DND-41 (cell line): Measurements from ENCODE around the gene UBE3C.
"Not testable (repeated sequence)": the region's sequence is repeated elsewhere in the genome, so short reads cannot be mapped to it uniquely, and the experiment has no call there.

Experiments used
- ATAC-seq: fragments of 200-7000 bp; cut with Tn5 transposase; 3 replicates; pipeline ENCODE4 v1.9.1; 2021; ENCODE audit warnings: low read depth; ENCODE audit not compliant: insufficient read depth
- DNase-seq: peaks from one replicate; pipeline ENCODE4 v3.0.0-alpha.2; 2020
- H2AFZ ChIP-seq: 2 replicates; pipeline ENCODE4 v1.6.0; 2012; ENCODE audit warnings: low read depth, low read length
- H3K27ac ChIP-seq: 2 replicates; pipeline ENCODE4 v1.5.1; 2012; ENCODE audit warnings: low read length, inconsistent platforms
- H3K27me3 ChIP-seq: fragments of 200-600 bp; sonication (generic); 2 replicates; pipeline ENCODE4 v1.6.0; 2012; ENCODE audit warnings: low read length, mild to moderate bottlenecking, inconsistent platforms; ENCODE audit not compliant: insufficient read depth, poor library complexity
- H3K36me3 ChIP-seq: 2 replicates; pipeline ENCODE4 v1.5.1; 2012; ENCODE audit warnings: low read length, inconsistent platforms; ENCODE audit not compliant: insufficient read depth
- H3K4me1 ChIP-seq: 2 replicates; pipeline ENCODE4 v1.5.1; 2012; ENCODE audit warnings: mild to moderate bottlenecking, low read length; ENCODE audit not compliant: insufficient read depth
- H3K4me2 ChIP-seq: 2 replicates; pipeline ENCODE4 v1.6.0; 2012; ENCODE audit warnings: mild to moderate bottlenecking, moderate library complexity, low read length, inconsistent platforms; ENCODE audit not compliant: insufficient read depth
- H3K4me3 ChIP-seq, 2 experiments: fragments of 200-600 bp in 1 of 2; shearing (Covaris generic) in 1 of 2; 2 replicates each; pipeline ENCODE4 v1.5.1; 2012 to 2016; ENCODE audit warnings: inconsistent platforms in 2 of 2, low read length in 2 of 2, mild to moderate bottlenecking in 2 of 2, low read depth in 1 of 2, moderate library complexity in 1 of 2
- H3K79me2 ChIP-seq: 2 replicates; pipeline ENCODE4 v1.6.0; 2012; ENCODE audit warnings: low read length, inconsistent platforms; ENCODE audit not compliant: insufficient read depth
- H3K9ac ChIP-seq: 2 replicates; pipeline ENCODE4 v1.6.0; 2012; ENCODE audit warnings: low read depth, mild to moderate bottlenecking, inconsistent platforms, low read length, moderate library complexity
- H3K9me3 ChIP-seq: 2 replicates; pipeline ENCODE4 v1.5.1; 2012; ENCODE audit warnings: low read length, moderate library complexity, mild to moderate bottlenecking, inconsistent platforms; ENCODE audit not compliant: insufficient read depth, severe bottlenecking
- H4K20me1 ChIP-seq: 2 replicates; pipeline ENCODE4 v1.6.0; 2012; ENCODE audit warnings: low read length; ENCODE audit not compliant: insufficient read depth
- EZH2 ChIP-seq: IDR thresholded peaks from 3 replicates; pipeline ENCODE4 v1.6.1; 2012; ENCODE audit warnings: borderline replicate concordance, low read depth, mild to moderate bottlenecking, moderate library complexity, low read length, inconsistent platforms; ENCODE audit not compliant: severe bottlenecking
- TF ChIP-seq, protein P1 (sequence below): IDR thresholded peaks from 2 replicates; pipeline ENCODE4 v1.5.1; 2012; ENCODE audit warnings: borderline replicate concordance, low read length, moderate library complexity, mild to moderate bottlenecking; ENCODE audit not compliant: poor library complexity, severe bottlenecking; ENCODE audit errors: extremely low read depth

Gene UBE3C

DNA sequence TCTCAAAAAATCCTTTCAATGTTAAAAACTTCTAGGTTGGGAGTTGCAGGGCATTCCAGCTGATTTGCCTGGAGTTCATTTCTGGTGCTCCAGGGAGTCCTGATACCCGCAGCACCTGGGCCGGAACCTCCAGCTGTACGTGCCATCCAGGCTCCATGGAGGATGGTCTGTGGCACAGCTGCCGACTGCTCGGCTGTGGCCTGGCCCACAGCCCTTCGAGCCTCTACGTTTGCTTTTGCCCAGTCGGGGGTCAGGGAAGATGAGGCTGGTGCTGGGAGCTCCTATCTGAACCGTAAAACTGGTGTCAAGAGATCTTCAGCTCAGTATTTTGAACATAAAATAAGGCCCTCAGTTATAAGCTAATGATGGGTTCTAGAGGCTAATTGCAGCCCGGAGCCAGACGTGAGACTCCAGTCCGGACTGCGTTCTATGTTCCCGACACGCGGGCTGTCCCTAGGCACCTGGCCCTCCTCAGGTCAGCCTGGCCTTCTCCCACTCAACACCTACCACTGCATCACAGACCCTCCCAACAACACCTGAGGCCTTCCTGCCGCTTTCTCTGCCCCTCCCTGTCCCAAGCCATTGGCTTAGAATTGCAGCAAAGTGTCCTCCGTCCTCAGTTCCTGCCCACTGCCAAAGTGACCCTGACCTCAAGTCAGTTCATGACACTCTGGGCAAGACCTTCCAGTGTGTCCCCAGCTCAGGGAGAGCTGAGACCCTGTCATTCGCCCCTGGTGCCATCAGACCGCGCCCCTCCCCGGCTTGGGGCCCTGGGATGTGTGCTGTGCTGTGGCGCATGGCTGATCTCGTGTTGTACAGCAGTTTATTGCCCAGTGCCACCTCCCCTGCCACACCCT lies 133.9 kb downstream of the UBE3C start:
- Histone ChIP-seq H3K4me3 (no peak overlapping the region), H3K27ac (no peak overlapping the region), H3K9me3 (no peaks in the 10 kb centered on the region), H4K20me1 (peaks cover 4% of the 10 kb centered on the region), H3K4me2 (no peak overlapping the region), H3K27me3 (no peaks in the 10 kb centered on the region), H3K36me3 (peaks cover 38% of the 10 kb centered on the region), H3K9ac (no peak overlapping the region), H3K4me1 (peaks cover 7% of the 10 kb centered on the region; the same call in 1 of the 2 replicates), H3K79me2 (no peaks in the 10 kb centered on the region), H2AFZ (no peak overlapping the region)
- DNase-seq = no peak
- peak; percentile 13; the same call in 2 of the 3 replicates for ATAC-seq
- TF ChIP-seq, protein P1, sequence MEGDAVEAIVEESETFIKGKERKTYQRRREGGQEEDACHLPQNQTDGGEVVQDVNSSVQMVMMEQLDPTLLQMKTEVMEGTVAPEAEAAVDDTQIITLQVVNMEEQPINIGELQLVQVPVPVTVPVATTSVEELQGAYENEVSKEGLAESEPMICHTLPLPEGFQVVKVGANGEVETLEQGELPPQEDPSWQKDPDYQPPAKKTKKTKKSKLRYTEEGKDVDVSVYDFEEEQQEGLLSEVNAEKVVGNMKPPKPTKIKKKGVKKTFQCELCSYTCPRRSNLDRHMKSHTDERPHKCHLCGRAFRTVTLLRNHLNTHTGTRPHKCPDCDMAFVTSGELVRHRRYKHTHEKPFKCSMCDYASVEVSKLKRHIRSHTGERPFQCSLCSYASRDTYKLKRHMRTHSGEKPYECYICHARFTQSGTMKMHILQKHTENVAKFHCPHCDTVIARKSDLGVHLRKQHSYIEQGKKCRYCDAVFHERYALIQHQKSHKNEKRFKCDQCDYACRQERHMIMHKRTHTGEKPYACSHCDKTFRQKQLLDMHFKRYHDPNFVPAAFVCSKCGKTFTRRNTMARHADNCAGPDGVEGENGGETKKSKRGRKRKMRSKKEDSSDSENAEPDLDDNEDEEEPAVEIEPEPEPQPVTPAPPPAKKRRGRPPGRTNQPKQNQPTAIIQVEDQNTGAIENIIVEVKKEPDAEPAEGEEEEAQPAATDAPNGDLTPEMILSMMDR = no peak
- no peak for TF ChIP-seq EZH2

DNA sequence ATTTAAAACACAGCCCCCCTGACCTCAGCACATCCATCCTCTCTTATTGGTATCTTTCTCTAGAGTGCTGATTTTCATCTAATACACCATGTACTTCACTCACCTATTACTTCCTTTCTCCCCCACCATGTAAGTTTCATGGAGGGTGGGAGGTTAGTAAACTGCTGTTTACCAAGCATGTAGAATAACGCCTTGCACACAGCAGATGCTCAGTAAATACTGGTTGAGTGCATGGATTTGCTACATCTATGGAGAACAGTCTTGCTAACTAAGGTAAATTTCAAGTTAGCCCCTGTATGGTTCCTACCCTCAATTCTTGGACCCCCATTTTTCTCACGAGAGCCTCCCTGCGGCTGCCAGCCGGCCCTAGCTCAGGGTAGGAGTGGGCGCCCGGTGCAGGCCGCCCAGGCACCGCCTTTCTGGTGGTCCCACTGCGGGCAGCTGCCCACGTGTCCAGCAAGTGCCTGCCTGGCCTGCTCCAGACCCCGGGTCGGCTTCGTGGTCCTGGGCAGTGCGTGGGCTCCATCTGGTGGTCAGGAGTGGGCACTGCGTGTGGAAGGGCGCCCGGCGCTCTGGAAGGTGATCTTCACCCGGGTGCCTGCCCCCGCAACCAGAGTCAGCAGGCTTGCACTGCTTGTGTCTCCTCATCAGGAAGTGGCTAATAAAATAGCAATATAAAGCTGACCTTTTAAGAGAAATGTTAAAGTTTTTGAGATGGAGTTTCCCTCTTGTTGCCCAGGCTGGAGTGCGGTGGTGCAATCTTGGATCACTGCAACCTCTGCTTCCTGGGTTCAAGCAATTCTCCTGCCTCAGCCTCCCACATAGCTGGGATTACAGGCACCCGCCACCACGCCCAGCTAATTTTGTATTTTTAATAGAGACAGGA lies 134.7 kb downstream of the UBE3C start:
- Histone ChIP-seq H3K27me3 (no peaks in the 10 kb centered on the region), H3K4me1 (peaks cover 7% of the 10 kb centered on the region; the same call in 1 of the 2 replicates), H3K4me3 (no peak overlapping the region), H3K36me3 (peaks cover 30% of the 10 kb centered on the region), H4K20me1 (peaks cover 4% of the 10 kb centered on the region), H3K9ac (no peak overlapping the region), H3K27ac (no peak overlapping the region), H2AFZ (no peak overlapping the region), H3K79me2 (no peaks in the 10 kb centered on the region), H3K9me3 (no peaks in the 10 kb centered on the region), H3K4me2 (no peak overlapping the region)
- TF ChIP-seq, protein P1 = peak; percentile 95
- TF ChIP-seq EZH2 = no peak
- ATAC-seq (peak; percentile 79), DNase-seq (peak; percentile 68)

GRCh38 chr7:157274094-157274634 lies 135.4 kb downstream of the UBE3C start:
- not testable (repeated sequence) for H3K9me3 ChIP-seq, H3K4me1 ChIP-seq, H4K20me1 ChIP-seq, H2AFZ ChIP-seq, H3K4me2 ChIP-seq, DNase-seq, H3K79me2 ChIP-seq, H3K27ac ChIP-seq, H3K27me3 ChIP-seq, ATAC-seq, H3K9ac ChIP-seq, H3K4me3 ChIP-seq
- H3K36me3 ChIP-seq = peaks cover 25% of the 10 kb centered on the region
